GM19025 (cell line): ENCODE measurements around the gene DFFA.
"Not testable (repeated sequence)": the region's sequence is repeated elsewhere in the genome, so short reads cannot be mapped to it uniquely, and the experiment has no call there.

Experiments used
- ATAC-seq: cut with Tn5 transposase; IDR thresholded peaks from one replicate; pipeline ENCODE4 v1.9.1; 2021; ENCODE audit warnings: mild to moderate bottlenecking, low read depth, moderate library complexity; ENCODE audit not compliant: unreplicated experiment

DFFA gene

DNA sequence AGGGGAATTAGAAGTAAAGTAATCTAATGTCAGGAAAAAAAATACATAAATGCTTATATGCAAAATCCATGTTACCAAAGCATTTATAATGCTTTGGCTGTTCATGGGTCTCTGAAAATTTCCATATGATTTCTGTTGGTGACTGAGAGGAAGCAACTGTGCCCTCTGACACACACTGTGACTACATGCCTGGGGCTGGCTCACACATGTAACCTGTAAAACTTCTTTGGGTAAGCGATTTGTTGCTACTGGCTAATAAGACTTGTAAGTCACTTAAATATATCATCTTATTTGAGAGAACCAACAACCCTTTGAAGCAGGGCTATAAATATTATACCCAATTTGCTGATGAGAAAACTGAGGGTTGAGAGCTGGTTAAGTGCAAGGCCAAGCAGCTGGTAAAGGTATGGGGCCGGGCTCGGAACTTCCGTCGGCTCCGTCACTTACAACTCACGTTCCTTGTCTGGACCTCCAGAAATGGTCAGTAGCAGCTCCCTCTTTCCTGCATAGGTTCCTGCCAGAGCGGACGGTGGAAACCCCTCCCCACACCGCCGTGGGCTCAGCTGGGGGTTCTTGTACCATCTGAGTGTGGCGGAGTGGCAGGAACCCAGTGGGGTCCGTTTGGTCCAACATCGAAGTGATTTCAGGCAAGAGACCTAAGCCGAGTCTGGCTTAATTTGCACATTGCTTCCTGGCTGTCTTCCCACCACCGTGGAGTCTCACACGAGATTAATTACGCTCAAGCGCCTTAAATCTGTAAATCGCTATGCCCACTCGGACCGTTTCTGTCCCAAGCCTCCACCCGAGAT lies 714 bp downstream of the DFFA start:
- ATAC-seq, result no peak

DNA sequence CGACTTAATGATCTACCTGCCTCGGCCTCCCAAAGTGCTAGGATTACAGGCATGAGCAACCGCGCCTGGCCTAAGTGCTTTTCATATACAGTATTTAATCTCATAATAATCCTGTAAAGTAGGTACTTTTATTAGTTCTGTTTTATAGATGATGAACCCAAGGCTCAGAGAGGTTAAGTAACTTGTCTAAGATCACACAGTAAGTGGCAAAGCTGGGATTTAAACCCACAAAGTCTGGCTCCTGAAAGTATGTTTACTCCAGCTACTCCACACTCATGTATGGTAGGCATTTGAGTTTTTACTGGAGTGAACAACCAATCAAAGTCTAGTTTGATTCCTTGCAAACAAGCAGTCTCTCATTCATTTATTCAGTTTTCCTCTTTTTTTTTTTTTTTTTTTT lies 2.3 kb downstream of the DFFA start:
- no peak for ATAC-seq

DNA sequence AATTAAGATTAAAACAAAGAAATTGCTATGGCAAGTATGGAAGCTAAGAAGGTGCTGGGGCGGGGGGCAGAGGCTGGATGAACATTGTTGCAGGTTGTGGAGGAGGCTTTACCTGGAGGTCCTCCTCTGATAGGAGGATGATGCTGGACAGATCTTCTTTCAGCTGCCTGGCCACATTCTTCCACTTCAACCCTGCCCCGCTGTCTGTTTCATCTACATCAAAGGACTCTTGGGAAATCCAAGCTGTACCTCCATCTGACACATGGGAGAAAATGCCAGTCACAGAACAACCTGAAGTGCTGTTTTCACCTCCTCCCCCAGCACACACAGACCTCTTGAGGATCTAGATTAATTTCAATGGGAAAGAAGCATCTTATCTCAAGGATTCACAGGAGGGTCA lies 5.3 kb downstream of the DFFA start:
- no peak for ATAC-seq

DNA sequence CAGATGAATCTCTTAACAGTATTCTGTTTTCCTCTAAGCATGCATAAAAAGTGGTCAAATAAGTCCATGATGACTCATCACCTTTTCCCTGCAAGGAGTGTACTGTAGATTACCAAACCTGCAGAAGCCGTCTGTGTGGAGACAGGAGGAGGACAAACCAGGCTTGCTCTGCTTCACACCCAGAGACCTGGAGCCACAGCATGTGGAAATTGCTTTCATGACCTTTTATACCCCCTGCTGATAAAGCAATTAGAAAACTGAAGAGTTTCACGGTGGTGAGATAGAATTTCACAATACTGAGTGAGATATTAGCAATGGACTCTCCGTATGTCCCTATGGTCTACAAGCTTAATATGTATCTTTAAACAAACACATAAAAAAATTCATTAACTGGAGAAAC lies 13.1 kb downstream of the DFFA start:
- no peak for ATAC-seq

DNA sequence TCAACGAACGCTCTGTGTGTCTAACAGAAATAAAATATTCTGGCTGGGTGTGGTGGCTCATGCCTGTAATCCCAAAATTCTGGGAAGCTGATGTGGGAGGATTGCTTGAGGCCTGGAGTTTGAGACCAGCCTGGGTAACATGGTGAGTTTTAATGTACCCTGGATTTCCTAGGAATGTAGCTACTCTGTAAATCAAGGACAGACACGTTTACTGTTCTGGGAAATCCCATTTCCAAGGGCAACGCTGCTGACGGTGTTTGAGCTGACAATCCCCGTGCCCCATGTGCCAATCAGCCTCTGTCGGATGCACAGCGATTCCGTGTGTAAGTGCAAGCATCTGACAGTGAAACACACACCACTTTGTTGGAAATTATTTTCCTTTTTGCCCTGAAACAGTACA lies 14.5 kb downstream of the DFFA start:
- no peak for ATAC-seq

DNA sequence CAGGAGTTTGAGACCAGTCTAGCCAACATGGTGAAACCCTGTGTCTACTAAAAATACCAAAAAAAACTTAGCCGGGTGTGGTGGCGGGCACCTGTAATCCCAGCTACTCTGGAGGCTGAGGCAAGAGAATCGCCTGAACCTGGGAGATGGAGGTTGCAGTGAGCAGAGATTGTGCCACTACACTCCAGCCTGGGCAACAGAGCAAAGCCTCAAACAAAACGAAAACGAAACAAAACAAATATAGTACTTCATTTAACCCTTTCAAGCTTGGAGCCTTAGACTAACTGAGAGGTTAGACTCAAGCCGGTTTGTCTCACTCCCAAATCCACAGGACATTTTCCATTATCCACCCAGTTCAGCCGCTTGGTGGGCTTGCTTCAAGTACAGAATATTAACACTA lies 14.9 kb downstream of the DFFA start:
- ATAC-seq, result not testable (repeated sequence)

DNA sequence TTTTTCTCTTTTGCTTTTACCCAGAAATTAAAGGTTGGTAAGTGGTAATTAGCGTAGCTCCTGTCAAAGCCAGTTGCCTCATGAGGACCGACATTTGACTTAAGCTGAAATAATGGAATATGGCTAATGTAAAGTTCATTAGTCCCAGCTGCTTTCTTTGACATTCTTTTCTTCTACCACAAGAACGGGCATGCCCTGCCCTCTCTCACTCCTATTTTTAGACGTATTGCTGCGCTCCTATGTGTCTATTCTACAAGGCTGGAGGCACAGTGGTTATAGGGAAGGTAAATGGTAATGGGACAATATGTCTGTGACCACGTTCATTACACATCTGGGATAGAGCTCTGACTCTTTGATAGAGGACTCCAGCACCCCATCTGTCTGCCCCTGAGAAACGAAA lies 15.7 kb downstream of the DFFA start:
- ATAC-seq, result no peak

DNA sequence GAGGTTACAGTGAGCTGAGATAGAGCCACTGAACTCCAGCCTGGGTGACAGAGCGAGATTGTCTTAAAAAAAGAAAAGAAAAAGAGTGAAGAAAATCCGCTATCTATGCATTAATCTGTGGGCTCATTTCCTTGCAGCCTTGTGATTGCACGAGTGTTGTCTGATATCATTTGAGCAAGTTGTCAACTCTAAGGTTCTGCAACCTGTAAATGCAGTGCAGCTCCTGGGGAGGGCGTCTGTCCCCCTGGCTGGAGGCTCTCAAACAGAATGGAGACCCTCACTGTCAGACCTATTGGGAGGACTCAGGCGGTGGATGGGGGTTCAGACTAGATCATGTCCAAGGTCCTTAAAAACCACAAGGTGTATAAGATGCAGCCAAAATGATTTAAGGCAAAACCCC lies 16.3 kb downstream of the DFFA start:
- ATAC-seq, result no peak

DNA sequence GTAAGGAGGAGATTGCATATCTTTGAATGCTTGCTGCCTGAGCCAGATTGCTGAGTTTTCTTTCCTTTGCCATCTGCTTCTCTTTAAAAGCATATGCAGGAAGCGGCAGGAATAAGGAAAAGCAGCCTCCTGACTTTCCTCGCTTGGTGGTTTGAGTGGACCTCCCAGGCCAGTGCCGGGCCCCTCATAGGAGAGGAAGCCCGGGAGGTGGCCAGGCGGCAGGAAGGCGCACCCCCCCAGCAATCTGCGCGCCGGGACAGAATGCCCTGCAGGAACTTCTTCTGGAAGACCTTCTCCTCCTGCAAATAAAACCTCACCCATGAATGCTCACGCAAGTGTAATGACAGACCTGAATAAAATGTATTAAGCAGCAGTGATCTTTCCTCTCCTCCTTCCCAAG lies 21.0 kb downstream of the DFFA start:
- ATAC-seq, result no peak

DNA sequence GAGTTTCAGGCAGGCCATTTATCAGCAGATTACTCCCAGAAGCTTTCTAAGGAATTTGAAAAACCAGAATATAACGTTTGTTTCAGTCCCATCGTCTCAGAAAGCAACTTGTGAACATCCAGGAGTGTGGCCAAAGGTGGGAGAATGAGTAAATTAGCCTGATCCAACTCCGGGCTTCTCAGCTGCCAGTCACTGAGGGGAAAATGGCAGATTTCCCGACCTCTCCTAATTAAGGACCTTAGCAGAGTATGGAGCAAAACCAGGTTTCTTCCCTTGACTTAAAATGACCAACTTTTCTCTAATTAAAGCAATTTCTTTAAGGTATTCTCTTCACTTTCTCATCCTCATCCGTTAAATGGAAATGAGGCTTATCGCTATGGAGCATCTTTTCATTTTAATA lies 21.5 kb downstream of the DFFA start:
- ATAC-seq, result no peak

DNA sequence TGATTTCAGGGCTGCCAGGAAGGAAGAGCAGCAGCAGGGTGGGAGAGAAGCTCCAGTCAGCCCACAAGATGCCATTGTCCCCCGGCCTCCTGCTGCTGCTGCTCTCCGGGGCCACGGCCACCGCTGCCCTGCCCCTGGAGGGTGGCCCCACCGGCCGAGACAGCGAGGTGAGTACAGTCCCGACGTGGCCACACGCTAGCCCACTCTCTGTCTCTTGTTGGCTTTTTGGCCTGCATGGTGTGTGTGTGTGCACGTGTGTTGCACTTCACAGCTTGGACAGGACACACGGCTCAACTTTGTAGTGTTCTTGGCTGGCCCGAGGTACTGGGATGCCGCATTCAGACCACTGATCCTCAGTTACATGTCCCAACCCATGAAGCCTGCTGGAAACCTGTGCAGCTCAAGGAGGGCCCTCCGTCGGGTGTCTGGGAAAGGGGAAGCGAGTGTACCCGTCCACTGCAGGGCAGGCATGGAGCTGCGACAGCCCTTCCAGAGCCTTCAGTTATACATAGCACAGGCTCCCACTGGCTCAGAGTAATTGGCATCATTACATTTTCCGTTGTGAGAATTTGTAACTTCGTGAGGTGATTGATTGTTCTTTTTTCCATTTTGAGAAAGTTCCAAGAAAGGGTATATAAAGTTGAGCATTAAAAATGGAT lies 22.0 kb downstream of the DFFA start:
- no peak for ATAC-seq

DNA sequence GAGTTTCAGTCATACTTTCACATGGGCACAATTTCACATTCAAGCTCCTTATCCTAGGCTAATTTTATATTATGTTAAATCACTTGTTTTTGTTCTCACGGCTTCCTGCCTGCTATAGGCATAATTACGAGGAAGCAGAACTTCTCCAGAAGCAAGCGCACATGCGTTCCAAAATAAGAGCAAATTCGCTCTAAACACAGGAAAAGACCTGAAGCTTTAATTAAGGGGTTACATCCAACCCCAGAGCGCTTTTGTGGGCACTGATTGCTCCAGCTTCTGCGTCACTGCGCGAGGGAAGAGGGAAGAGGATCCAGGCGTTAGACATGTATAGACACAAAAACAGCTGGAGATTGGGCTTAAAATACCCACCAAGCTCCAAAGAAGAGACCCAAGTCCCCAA lies 22.6 kb downstream of the DFFA start, which contains the start of gene CORT:
TSS of gene CORT (plus strand) at position 281 of the 400 bp plus-strand sequence. CDS start 193 bp downstream, outside the sequence.
- no peak for ATAC-seq

DNA sequence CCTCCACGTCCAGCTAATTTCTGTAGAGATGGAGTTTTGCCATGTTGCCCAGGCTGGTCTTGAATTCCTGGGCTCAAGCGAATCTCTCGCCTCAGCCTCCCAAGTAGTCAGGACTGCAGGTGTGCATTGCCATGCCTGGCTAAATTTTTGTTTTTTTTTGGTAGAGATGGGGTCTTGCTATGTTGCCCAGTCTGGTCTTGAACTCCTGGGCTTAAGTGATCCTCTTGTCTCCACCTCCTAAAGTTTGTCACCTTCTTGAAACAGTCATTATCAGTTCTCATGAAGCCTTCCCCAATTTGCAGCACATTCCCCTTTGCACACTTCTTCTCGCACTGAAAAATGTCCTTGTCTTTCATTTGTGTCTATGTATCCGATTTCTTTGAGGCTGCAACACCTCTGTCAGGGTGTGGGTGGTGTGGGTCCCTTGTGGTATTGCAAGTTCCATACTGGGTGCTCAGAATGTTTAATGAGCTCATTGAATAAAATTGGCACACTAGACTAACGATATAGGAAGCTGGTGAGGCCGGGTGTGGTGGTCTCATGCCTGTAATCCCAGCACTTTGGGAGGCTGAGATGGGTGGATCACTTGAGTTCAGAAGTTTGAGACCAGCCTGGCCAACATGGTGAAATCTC lies 25.4 kb downstream of the DFFA start:
- no peak for ATAC-seq

DNA sequence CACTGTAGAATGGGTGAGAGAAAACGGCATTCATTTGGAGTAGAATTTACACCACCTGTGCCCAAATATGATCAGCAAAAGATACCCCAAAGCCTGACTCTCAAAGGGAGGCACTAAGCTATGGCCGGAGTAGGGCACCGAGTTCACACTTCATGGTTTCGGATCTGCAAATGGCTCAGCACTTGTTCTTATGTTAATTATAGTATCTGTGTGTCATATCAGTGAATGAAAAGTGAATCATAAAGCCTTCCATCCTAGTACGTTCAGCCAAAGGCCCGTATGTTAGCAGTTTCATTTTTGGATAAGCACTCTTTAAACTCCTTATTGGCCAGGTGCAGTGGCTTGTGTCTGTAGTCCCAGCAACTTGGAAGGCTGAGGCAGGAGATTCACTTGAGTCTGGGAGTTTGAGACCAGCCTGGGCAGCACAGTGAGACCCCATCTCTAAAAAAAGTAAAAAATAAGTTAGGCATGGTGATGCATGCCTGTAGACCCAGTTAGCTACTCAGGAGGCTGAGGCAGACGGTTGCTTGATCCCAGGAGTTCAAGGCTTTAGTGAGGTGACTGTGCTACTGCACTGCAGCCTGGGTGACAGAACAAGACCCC lies 27.4 kb downstream of the DFFA start:
- ATAC-seq, result no peak

DNA sequence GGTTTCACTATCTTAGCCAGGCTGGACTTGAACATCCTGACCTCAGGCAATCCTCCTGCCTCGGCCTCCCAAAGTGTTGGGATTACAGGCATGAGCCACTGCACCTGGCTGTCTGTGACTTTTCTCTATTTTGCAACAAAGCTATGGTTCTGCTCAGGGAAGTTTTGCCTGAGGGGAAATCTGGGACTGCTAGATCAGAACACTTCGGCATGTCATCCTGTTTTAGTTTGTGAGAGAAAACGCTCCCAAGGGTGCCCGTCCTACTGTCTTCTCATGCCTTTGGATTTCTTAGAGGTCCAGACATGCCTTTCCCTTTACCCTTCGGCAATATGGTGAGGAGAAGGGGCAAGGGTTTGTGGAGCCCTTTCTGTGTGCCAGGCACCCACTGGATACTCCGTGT lies 28.1 kb downstream of the DFFA start:
- no peak for ATAC-seq

DNA sequence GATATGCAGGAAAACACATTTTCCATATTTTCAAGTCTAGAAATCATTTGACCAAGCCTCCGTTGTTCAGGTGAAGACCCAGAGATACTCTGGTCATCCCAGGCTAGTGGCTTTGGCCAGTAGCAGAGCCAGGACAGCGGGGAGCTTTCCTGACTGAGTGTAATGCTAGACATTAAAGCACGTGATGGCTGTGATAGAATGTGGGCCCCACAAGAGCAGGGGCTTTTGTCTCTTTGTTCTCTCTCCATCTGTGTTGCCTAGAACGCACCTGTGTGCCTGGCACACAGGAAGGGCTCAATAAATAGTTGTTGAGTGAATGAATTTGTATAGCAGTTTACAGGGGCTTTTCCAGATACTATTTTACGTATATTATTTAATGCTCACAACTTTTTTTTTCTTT lies 31.5 kb downstream of the DFFA start:
- ATAC-seq, result no peak

DNA sequence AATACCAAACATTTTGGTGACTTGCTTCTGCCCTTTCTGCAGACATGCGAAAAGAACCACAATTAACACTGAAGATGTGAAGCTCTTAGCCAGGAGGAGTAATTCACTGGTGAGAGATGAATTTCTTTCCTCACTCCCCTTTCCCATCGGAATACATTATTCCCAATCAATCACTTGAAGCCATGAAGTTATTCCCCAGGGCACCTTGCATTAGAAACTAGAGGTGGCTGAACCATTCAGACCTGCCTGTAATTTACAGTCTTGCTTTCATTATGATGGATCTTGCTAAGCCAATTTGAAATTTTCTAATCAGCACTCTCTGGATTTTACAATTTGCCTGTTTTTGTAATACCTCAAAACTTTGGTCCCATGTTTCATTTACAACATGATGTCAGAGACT lies 32.0 kb downstream of the DFFA start:
- no peak for ATAC-seq

DNA sequence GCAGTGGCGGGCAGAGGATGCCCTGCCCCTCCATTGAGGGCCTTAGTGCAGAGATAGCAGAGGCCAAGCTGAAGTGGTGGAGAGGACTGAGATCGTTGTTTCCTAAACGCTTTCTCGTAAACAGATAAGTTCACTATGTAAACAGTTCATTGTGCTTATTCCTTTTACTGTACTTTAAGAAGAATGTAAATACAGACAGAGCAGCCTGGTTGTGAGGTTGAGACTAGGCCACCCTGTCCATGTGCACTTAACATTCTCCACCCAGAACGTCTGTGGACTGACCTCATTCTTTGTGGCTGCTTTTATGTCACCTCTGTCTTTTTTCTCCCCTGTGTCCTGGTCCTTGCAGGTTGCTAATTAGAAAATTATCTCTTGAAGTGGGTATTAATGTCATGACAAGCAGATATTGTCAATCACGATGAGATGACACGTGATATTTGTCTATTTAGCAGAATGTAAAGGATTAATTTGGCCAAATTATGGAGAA lies 33.6 kb downstream of the DFFA start:
- ATAC-seq, result no peak

DNA sequence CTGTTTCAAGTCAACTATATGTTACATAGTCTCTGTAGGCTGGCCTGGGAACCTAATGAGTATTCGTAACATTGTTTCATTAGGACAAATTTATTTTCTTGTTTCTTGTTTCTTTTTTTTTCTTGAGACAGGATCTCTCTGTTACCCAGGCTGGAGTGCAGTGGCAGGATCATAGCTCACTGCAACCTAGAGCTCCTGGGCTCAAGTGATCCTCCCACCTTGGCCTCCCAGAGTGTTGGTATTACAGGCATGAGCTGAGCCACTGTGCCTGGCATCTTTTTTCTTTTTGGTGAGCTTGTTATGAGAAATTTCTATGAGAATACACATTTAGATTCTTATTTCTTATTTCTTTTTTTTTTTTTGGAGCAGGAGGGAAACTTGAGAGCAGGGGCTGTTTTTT lies 35.3 kb downstream of the DFFA start:
- no peak for ATAC-seq

DNA sequence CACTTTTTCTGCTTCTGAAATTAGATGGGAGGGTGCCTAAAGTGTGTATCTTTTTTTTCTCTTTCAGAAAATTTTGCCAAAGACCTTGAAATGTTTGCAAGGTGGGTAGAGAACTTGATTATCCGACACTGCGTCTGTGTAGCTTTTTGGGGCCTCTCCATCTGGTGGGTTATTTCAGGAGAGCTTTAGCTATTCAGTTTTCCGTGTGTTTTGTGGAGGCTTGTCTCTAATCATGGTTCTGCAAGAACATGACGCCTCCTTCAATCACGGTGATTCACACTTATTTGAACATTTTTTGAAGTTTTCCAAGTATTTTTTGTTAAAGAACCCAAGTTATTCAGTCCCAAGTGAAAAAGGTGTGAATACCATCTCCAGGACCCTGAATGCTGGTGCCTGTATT lies 37.7 kb downstream of the DFFA start:
- no peak for ATAC-seq

DNA sequence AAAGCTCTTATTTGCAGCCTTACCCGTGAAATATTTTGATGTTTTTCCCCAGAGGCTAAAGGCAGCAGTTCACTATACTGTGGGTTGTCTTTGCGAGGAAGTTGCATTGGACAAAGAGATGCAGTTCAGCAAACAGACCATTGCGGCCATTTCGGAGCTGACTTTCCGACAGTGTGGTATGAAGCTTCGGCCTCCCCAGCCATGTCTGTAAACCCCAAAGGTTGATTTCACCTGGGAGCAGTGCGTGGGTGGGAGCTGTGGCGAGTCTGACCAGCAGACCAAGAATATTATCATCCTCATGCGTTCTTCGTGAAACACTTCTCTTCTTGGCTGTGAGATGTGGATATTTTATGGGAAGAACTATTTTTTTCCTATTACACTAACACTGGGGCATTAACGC lies 38.5 kb downstream of the DFFA start:
- ATAC-seq, result no peak
